Hematopoietic multipotent progenitor cell treated with erythropoietin and hydrocortisone succinate and interleukin-3 and kit ligand, for 17 days (in vitro differentiated cells): ENCODE results near the gene PSMB7.

ENCODE experiments used
- DNase-seq: peaks from one replicate; pipeline ENCODE4 v3.0.0-alpha.2; 2015; ENCODE audit warnings: low spot score

Gene PSMB7

GRCh38 chr9:124410321-124410913 is 4.8 kb downstream of the PSMB7 start:
- DNase-seq, result no peak

DNA sequence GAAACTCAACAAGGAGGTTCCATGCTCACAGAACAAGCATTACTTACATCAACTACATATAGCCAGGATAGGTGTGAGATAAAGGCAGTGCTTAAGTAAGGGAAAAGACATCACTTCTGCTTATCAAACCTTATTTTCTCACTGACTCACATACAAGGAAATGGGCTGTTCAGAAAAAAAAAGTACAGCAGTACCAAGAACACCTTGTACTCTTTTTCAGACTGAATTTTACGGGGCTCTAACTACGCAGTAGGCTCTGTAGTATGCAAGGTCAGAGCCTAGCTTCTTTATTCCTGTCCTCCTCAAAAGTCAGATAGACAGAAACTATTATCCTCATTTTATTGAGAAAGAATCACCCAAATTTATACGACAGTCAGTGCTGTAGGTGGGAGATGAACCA is 5.8 kb downstream of the PSMB7 start:
- DNase-seq, result no peak

DNA sequence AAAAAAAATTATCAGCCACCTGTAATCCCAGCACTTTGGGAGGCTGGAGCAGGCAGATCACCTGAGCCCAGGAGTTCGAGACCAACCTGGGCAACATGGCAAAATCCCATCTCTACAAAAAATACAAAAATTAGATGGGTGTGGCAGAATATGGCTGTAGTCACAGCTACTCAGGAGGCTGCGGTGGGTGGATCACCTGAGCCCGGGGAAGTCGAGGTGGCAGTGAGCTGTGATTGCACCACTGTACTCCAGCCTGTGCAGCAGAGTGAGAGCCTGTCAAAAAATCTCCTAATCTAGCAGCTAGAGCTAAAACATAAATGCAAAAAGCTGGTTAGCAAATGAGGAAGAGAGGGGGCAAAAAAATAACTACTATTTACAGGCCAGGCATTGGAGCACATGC is 12.0 kb downstream of the PSMB7 start:
- no peak for DNase-seq

GRCh38 chr9:124399968-124400940 is 15.0 kb downstream of the PSMB7 start:
- DNase-seq, result no peak

GRCh38 chr9:124399323-124399967 is 15.8 kb downstream of the PSMB7 start:
- DNase-seq, result no peak

DNA sequence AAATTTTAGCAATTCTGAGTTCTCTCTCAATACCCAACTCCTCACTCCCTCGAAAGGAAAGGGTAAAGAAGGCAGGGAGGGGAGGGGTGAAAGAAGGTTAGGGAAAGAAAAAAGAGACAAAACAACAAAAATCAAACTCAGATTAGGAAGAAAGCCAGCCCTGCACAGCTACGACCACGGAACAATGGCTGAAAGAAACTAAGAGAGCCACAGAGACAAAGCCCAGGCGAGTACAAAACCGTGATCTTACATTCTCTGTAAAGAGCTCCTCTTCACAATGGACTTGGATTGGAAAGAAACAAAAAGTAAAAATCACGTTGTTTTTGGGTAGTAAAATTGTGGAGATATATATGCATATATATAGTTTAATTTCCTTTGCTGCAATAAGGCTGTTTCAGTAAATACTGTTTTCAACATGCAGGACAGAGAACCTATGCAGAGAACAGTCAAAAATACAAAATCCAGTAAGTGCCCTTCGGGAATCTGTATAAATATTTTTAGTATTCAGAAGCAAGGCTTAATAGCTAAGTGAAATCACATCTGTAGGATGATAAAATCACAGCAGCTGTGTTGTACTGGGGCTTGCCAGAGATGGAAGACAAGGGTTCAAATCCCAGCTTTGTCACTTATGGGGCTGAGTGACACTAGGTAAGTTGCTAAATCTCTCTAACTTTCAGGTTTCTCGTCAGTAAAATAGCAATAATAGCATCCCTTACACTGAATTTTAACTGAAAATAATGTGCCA is 16.9 kb downstream of the PSMB7 start:
- DNase-seq, result no peak

DNA sequence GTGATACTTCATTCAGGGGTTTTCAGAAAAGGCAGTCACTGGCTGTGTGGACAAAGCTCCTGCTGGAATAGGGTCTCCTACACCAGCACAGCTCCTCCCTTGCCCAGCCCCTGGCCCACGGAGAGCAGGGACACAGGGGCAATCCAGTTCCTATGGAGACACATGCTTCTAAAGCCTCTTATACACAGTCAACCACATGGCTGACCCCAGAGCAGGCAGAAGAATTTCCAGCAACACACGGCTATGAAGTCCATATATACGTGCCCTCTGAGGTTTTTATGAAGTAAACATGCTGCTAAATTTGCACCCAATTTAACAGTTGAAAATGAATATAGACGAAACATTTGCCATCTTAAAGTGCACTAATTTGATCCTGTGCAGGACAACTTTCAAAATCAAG is 19.4 kb downstream of the PSMB7 start:
- no peak for DNase-seq

- DNase-seq, result no peak
Measured at GRCh38 chr9:124394596-124394995, 20.6 kb downstream of the PSMB7 start.

DNA sequence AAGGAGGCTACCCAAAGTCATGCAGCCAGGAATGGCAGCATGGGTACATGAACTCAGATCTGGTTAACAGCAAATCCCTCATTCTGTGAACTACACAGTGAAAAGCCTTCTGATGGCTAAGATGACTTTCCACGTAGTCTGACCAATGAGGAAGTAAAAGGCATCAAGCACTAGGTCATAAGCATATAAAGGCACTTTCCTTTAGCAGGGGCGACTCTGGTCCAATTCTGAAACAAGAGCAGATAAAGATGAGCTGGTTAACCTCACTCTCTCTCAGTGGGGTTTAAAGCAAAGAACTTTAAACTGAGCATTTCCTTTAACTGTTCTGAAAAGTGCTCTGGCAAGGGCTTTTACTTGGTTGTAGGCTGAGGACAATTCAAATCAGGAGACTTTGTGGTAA is 21.1 kb downstream of the PSMB7 start:
- no peak for DNase-seq

GRCh38 chr9:124392871-124393460 is 22.3 kb downstream of the PSMB7 start:
- no peak for DNase-seq

- no peak for DNase-seq
Measured at GRCh38 chr9:124392254-124392870, 22.9 kb downstream of the PSMB7 start.

DNA sequence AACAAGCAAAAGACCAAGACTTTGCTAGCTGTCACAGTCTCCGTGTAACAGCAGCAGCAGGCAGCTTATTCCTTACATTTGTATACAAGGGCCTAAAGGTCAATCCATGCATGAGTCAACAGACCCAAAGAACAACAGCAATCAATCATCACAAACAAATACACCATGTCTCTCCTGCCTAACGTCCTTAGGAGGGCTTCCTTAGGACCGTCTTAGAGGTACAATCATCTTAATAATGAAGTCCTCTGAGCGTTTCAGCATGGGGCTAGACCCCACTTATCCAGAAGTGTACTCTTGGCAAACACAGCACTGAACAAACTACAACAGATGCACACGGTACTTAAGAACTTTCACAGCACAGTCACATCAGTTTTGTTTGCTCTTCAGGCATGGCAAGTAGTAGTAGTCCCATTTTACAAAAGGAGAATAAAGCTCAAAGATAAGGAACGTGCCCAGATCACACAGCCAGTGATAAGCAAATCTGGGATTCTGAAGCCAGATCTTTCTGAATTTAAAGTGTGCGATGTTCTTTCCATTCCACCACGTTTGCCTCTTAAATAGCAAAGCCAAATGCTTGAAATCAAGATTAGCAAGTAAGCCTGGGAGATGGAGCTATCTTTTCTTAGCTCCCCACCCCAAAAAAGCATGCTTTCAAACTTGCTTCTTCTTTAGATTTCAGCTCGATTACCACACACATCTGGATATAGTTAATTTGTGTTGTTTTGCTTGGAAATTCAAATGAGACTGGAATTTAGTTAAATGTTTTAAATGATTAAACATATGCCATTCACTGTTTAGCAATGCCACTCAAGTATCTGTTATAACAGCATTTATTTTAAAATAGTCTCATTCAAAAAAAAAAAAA is 24.2 kb downstream of the PSMB7 start:
- DNase-seq, result no peak

- DNase-seq, result no peak
Measured at GRCh38 chr9:124389146-124389939, 25.9 kb downstream of the PSMB7 start.

GRCh38 chr9:124388275-124389048 is 26.8 kb downstream of the PSMB7 start:
- peak; percentile 19 for DNase-seq

DNA sequence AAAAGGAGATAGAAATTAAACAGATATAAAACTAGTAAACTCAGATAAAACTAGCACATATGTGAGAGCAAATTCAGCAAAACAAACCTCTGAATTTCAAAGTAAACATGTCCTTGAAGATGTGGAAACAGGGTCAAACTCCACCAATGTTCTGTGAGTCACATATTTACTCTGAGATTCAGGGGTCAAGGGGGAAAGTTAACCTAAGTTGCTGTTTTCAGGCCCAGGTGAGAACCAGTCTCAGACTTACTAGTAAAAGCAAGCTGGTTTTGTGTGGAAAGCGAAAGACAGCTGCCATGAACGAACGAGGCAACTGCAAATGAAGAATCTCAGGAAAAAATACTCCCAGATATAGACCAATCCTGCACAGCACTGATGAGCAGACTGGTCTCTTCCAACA is 29.0 kb downstream of the PSMB7 start:
- DNase-seq, result no peak

GRCh38 chr9:124385623-124386022 is 29.6 kb downstream of the PSMB7 start:
- no peak for DNase-seq

DNA sequence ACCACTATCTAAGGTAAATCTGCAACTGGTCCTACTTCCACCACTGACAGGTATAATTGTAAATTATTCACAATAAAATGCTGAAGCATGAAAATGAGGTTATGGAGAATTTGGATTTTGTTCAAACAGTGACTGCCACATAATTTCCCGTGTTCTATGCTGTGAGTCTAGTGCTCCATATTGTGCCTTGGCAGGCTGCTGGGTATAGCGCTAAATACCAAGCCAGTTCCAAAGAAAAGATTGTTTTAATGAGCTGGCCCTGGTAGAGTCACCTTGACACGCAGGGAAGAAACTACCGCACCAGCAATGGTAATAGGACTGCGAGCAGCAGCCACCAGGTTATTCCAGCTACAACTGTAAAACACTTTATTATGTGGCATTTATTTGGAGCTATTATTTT is 30.4 kb downstream of the PSMB7 start:
- no peak for DNase-seq

- DNase-seq, result no peak
Measured at GRCh38 chr9:124384210-124384609, 31.0 kb downstream of the PSMB7 start.
